Measurements from ENCODE around the gene FFAR2. TPM values are rescaled to one million over a fixed set of nuclear protein-coding genes. Genes with fewer than 3 reads are reported as not detected.

The FFAR2 gene
- total and polyA plus RNA-seq, 9 of the 15 experiments (the other 6 are each of a cell fraction or from before 2014, with no cell fraction given) = not detected

GRCh38 chr19:35410487-35410886 is 37.6 kb upstream of the FFAR2 start:
- Histone ChIP-seq H3K27me3 (ENCODE audit: control insufficient read depth in 2 of 2, insufficient read depth in 2 of 2, low read length in 2 of 2) (peaks cover 39 to 40% of the 10 kb centered on the region in 2 experiments), H3K4me3 (no peak overlapping the region), H3K27ac (ENCODE audit: extremely low read depth, low read depth, low read length) (no peak overlapping the region), H2AFZ (ENCODE audit: low read depth, low read length) (no peak overlapping the region), H3K9me3 (replicated peaks; ENCODE audit: control insufficient read depth, insufficient read depth, low read depth, low read length) (no peaks in the 10 kb centered on the region), H3K4me1 (replicated peaks in 1 of 2; ENCODE audit: control insufficient read depth in 2 of 2, insufficient read depth in 2 of 2, low read length in 2 of 2) (peaks cover 0 to under 1% of the 10 kb centered on the region in 2 experiments; a peak in 1 of 5 replicates), H3K9ac (ENCODE audit: insufficient read depth in 1 of 2, low read depth in 2 of 2, low read length in 2 of 2) (no peak overlapping the region), H3K79me2 (ENCODE audit: control insufficient read depth, insufficient read depth, low read length) (no peaks in the 10 kb centered on the region), H4K20me1 (replicated peaks; ENCODE audit: control insufficient read depth, insufficient read depth, low read length) (no peaks in the 10 kb centered on the region), H3K36me3 (ENCODE audit: control insufficient read depth, insufficient read depth, low read length) (no peaks in the 10 kb centered on the region), H3K4me2 (ENCODE audit: insufficient read depth, low read length) (no peak overlapping the region), H3K9me1 (ENCODE audit: control insufficient read depth, insufficient read depth, low read length) (no peaks in the 10 kb centered on the region)
- DNase-seq (ENCODE audit: extremely low read depth in 1 of 4, low spot score in 3 of 4) = no peak
- intact Hi-C loops (cut with micrococcal nuclease) (no loop called here), in situ Hi-C loops (cut with MboI) (no loop called here)
- ChIA-PET CTCF (ENCODE audit: low intra/inter-chr PET ratio) (no interaction called here), POLR2A (no interaction called here)
- no peak for ATAC-seq
- 0% methylated on average over 5 of the region's 5 CpGs for WGBS (ENCODE audit: insufficient coverage, low coverage, missing lambda C conversion rate)
- FAIRE-seq = no peak
- no TSS peak for BruUV-seq (replicated peaks)
- TF ChIP-seq FIP1L1 (IDR thresholded peaks at IDR 0.05; ENCODE audit: low read depth, low read length, poor library complexity, severe bottlenecking) = no peak
- TF ChIP-seq ZNF584 (CRISPR knock-in tag; IDR thresholded peaks at IDR 0.05; ENCODE audit: low read depth) = no peak
- no peak for TF ChIP-seq PPARD (CRISPR knock-in tag; IDR thresholded peaks at IDR 0.05)
- no peak for TF ChIP-seq ZBED1 (IDR thresholded peaks at IDR 0.05)
- TF ChIP-seq SMARCA4 (IDR thresholded peaks at IDR 0.05) = no peak
- no peak for TF ChIP-seq USF1 (CRISPR knock-in tag; IDR thresholded peaks at IDR 0.05)
- no peak for TF ChIP-seq AFF1 (IDR thresholded peaks at IDR 0.05; ENCODE audit: low read depth in 1 of 2, partially characterized antibody in 2 of 2)
- TF ChIP-seq CSDE1 (IDR thresholded peaks at IDR 0.05) = no peak
- TF ChIP-seq ZKSCAN3 (CRISPR knock-in tag; IDR thresholded peaks at IDR 0.05) = no peak
- no peak for TF ChIP-seq NFE2 (IDR thresholded peaks at IDR 0.05; ENCODE audit: low read depth)
- no peak for TF ChIP-seq ZNF449 (CRISPR knock-in tag; IDR thresholded peaks at IDR 0.05)
- TF ChIP-seq IRF2 (CRISPR knock-in tag; IDR thresholded peaks at IDR 0.05) = no peak
- no peak for TF ChIP-seq ZC3H4 (CRISPR knock-in tag; IDR thresholded peaks at IDR 0.05; ENCODE audit: borderline replicate concordance)
- no peak for TF ChIP-seq ETS1 (conservative IDR thresholded peaks at IDR 0.05; ENCODE audit: control insufficient read depth, low read depth, low read length)
- no peak for TF ChIP-seq NFIX (CRISPR knock-in tag; IDR thresholded peaks at IDR 0.05; ENCODE audit: low read depth)
- TF ChIP-seq MCM7 (IDR thresholded peaks at IDR 0.05) = no peak
